Superior temporal gyrus (tissue), 1 donor: Measurements from ENCODE around the gene DTL.

ENCODE experiments used
- DNase-seq: peaks from one replicate; pipeline ENCODE4 v3.0.0-alpha.2; 2016; ENCODE audit errors: extremely low spot score

DTL gene

GRCh38 chr1:212124690-212125582, 89.4 kb downstream of the DTL start:
- no peak for DNase-seq

DNA sequence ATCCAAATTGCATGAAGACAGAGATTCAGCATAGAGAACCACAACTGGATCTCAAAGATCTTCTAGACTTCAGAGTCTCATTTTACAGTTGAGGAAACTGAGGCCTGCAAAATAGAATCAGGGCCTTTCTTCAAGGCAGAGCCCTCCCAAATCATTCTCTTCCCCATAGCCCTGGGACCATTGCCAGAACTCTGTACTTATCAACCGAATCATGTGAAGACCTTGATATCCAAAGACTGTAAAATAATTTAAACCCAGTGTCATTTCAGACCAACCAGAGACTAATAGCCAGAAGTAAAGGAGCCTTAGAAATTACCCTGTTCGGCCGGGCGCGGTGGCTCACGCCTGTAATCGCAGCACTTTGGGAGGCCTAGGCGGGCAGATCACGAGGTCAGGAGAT, 90.1 kb downstream of the DTL start:
- DNase-seq = no peak

DNA sequence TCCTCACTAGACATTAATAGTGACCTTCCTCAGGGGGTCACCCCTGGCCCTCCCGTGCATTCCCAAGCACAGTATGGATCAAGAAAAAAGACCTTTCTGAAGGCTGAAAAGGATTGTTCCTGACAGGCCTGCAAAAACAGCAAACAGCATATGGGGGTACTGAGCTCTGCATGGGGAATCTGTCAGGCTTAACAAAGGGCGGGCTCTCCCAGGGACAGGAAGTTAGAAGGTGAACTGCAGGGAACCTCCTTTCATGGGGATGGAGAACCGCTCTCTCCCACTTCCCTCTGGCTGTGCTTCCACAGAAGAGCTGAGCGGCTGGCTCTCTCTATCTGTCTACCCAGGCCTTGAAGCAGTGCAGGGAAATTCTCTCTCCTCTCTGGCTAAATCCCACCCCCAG, 91.7 kb downstream of the DTL start:
- DNase-seq = no peak

- no peak for DNase-seq
Observed at GRCh38 chr1:212129781-212130180, 94.2 kb downstream of the DTL start.

DNA sequence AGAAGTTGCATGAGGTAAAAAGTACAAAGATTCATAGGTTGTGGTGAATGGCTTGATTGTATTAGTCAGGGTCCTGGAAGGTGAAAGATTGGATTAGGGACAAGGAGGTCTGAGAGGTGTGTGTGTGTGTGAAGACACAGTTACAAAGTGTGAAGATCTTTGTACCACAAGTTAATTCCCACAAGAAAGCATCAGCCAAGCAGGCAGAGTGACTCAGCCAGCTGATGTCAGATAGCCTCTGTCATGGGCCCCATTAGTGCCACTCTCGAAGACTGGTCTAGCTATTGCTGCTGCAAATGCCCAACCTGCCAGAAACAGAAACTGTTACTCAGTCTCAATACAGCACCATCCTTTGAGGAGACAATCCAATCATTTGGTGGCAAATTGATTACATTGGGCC, 96.5 kb downstream of the DTL start:
- no peak for DNase-seq

GRCh38 chr1:212133319-212133718, 97.8 kb downstream of the DTL start:
- DNase-seq = no peak

DNA sequence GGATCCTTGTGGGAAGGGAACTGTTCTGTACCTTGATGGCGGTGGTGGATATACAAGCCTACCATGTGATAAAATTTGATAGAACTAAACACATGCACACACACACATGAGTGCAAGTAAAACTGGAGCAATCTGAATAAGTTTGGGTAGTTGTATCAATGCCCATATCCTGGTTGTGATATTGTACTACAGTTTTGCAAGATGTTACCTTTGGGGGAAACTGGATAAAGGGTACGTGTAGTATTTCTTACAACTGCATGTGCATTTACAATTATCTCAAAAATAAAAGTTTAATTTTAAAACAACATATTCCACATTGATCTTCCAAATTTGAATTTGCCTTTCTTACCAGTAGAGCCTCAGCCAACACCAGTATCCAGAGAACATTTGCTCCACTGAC, 99.6 kb downstream of the DTL start:
- no peak for DNase-seq

DNA sequence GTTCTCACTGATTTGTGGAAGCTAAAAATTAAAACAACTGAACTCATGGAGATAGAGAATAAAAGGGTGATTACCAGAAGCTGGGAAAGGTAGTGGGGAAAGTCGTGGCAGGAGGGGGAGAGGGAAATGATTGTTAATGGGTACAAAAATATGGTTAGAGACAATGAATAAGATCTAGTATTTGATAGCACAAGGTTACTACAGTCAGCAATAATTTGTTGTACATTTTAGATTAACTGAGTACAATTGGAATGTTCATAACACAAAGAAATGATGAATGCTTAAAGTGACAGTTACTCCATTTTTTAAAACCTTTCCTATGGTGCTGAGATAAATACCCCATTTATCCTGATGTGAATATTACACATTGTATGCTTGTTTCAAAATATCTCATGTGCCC, 102.3 kb downstream of the DTL start:
- no peak for DNase-seq

- no peak for DNase-seq
Observed at GRCh38 chr1:212138457-212138856, 102.9 kb downstream of the DTL start.

DNA sequence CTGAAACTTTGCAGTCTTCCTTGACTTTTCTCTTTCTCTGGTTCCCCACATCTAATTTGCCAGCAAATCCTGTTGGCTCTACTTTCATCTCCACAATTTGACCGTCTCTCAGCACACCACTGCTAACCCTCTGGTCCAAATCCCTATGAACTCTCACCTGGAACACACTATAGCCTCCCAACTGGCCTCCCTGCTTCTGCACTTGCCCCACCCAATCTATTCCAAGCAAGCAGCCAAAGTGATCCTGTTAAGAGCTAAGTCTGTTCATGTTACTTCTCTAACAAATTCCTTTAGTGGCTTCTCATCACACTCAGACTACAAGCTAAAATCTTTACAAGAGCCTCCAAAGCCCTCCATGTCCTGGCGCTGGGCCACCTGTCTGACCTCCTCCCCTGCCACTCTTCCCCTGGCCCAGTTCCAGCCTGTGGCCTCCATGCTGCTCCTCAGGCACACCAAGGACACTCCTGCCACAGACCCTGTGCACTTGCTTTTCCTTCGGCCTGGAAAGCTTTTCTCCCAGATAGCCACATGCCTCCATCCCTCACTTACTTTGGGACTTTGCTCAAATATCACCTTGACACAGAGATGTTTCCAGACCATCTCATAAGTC, 104.1 kb downstream of the DTL start:
- DNase-seq = no peak

- no peak for DNase-seq
Observed at GRCh38 chr1:212141404-212141803, 105.9 kb downstream of the DTL start.

DNA sequence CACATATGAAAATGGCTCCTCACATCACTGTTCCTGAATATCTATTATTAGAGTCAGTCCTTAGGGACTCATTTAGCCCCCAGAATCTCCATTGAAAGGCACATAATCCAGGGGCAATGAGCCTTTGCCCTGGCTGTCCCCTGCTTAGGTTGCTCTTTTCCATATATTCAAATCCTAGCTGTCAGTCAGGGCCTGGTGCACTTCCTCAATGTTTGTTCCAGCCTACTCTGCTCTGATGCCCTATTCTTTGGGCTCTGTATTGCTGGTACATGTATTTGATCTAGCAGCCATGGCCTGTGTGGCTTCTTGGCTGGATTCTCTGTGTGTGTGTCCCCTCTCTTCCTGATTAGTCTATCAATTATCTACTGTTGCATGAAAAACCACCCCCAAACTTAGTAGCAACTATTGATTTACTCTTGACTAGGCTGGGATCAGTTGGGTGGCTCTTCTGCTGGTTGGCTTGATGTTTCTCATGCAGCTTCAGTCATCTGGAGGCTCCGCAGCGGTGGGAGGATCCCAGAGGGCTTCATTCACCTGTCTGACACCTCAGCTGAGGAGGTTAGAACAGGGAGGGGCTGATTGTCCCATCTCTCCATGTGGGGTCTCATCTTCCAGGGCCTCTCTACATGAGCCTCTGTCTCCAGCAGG, 107.5 kb downstream of the DTL start:
- DNase-seq = no peak

GRCh38 chr1:212147581-212148033, 112.1 kb downstream of the DTL start:
- no peak for DNase-seq

GRCh38 chr1:212149566-212149965, 114.0 kb downstream of the DTL start:
- no peak for DNase-seq

DNA sequence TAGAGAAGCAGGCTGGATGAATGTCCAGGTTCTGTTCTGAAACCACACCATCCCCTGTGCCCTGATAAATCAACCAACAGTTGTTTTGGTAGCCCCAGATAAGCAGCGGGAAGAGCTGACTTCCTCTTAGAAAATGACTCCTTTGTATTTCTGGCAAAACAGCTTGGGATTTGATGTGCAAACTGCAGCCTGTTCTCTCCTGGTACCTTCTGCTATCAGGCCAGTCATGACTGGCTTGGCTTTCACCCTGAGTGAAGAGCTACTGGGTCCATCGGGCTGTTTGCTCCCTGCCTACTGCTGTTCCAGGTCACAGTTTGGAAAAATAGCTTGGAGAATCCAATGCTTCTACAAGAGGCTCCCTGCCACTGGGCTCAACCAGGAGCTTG, 116.8 kb downstream of the DTL start:
- no peak for DNase-seq

DNA sequence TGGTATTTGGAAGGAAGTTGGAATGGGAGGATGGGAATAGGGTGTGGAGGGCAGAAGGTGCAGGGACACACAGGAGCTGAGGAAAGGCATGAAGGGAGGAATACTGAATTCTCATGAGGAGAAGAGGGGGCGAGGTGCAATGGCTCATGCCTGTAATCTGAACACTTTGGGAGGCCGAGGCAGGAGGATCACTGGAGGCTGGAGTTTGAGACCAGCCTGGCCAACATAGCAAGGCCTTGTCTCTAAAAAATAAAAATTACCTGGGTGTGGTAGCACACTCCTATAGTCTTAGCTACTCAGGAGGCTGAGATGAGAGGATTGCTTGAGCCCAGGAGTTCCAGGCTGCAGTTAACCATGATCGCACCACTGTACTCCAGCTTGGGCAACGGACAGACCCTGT, 117.3 kb downstream of the DTL start:
- DNase-seq = no peak

- DNase-seq = no peak
Observed at GRCh38 chr1:212153635-212154034, 118.1 kb downstream of the DTL start.
